Measurements from ENCODE around the gene LRP1B. TPM values are rescaled to one million over a fixed set of nuclear protein-coding genes. Genes with fewer than 3 reads are reported as not detected.

Gene LRP1B
- total and polyA plus RNA-seq, 2 of the 8 experiments (the other 6 are each of a cell fraction or from before 2014, with no cell fraction given): 0.03 TPM; not detected in 1

- TF ChIP-seq SIN3A (conservative IDR thresholded peaks at IDR 0.05 in 1 of 2, IDR thresholded peaks at IDR 0.05 in 1 of 2; ENCODE audit: low read depth in 1 of 2, low read length in 2 of 2) (no peak), CHD1 (IDR thresholded peaks at IDR 0.05; ENCODE audit: low read depth, low read length) (no peak)
Measured at GRCh38 chr2:141570474-141571131, 560.2 kb downstream of the LRP1B start (continued).

All from H1 (cell line).